Measurements from ENCODE around the gene YEATS2.

GRCh38 chr3:183701744-183702143 lies 4.1 kb downstream of the YEATS2 start:
- TF ChIP-seq, protein P1, sequence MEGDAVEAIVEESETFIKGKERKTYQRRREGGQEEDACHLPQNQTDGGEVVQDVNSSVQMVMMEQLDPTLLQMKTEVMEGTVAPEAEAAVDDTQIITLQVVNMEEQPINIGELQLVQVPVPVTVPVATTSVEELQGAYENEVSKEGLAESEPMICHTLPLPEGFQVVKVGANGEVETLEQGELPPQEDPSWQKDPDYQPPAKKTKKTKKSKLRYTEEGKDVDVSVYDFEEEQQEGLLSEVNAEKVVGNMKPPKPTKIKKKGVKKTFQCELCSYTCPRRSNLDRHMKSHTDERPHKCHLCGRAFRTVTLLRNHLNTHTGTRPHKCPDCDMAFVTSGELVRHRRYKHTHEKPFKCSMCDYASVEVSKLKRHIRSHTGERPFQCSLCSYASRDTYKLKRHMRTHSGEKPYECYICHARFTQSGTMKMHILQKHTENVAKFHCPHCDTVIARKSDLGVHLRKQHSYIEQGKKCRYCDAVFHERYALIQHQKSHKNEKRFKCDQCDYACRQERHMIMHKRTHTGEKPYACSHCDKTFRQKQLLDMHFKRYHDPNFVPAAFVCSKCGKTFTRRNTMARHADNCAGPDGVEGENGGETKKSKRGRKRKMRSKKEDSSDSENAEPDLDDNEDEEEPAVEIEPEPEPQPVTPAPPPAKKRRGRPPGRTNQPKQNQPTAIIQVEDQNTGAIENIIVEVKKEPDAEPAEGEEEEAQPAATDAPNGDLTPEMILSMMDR (IDR thresholded peaks at IDR 0.05): no peak
- no peak for TF ChIP-seq ZFX (IDR thresholded peaks at IDR 0.05; ENCODE audit: borderline replicate concordance)

Data from 22Rv1 (cell line).